Sigmoid colon (tissue), 7 donors: ENCODE measurements around the gene SLC36A4. TPM values are rescaled to one million over a fixed set of nuclear protein-coding genes. Genes with fewer than 3 reads are reported as not detected.

Experiments
- DNase-seq: peaks from one replicate; pipeline ENCODE4 v3.0.0-alpha.2; 2019
- H3K27ac ChIP-seq, 4 donors: fragments of 200-600 bp; sonication (generic); one replicate each; pipeline ENCODE4 v1.5.1; 2016 to 2019; ENCODE audit warnings: mild to moderate bottlenecking in 1 of 4
- H3K27me3 ChIP-seq, 3 donors: fragments of 200-600 bp; sonication (generic); one replicate each; pipeline ENCODE4 v1.5.1; 2019; ENCODE audit warnings: mild to moderate bottlenecking in 1 of 3
- H3K36me3 ChIP-seq, 4 donors: fragments of 200-600 bp; sonication (generic); one replicate each; pipeline ENCODE4 v1.5.1; 2016 to 2019
- H3K4me1 ChIP-seq, 4 donors: fragments of 200-600 bp; sonication (generic); one replicate each; pipeline ENCODE4 v1.5.1; 2017 to 2019
- H3K4me3 ChIP-seq, 4 donors: fragments of 200-600 bp; sonication (generic); one replicate each; pipeline ENCODE4 v1.5.1; 2017 to 2019; ENCODE audit warnings: mild to moderate bottlenecking in 2 of 4, moderate library complexity in 1 of 4
- H3K9me3 ChIP-seq, 4 donors: fragments of 200-600 bp in 3 of 4; sonication (generic) in 3 of 4; one replicate each; pipeline versions ENCODE4 v1.5.1 to v1.6.1; 2013 to 2019
- EP300 ChIP-seq, 4 donors: sonication (generic); formaldehyde crosslinking; IDR thresholded peaks; one replicate each; pipeline ENCODE4 v1.6.1; 2017; ENCODE audit warnings: antibody characterized with exemption in 4 of 4
- POLR2A ChIP-seq, 2 donors: fragments of 450-650 bp; IDR thresholded peaks; one replicate each; pipeline ENCODE4 v1.6.1; 2016; ENCODE audit warnings: antibody characterized with exemption in 2 of 2, mild to moderate bottlenecking in 2 of 2, moderate library complexity in 2 of 2
- POLR2AphosphoS5 ChIP-seq, 4 donors: sonication (generic); formaldehyde crosslinking; IDR thresholded peaks; one replicate each; pipeline ENCODE4 v1.6.1; 2017; ENCODE audit warnings: antibody characterized with exemption in 4 of 4
- WGBS, 2 donors: extraction: QIAGEN DNeasy Blood & Tissue Kit; methylation state at CpG; one replicate each; pipeline ENCODE4 v1.1.7; 2013; 5-methylcytosine and 5-hydroxymethylcytosine counted together
- intact Hi-C: fragments of 100-400 bp; cut with DNase I; formaldehyde crosslinking; loops from one replicate; pipeline ENCODE4 v1.15.1; 2023
- polyA plus RNA-seq, 3 donors: library from polyadenylated mRNA; stranded (reverse); fragments of 200-250 nt; gene quantifications; one replicate each; pipeline ENCODE4 v1.2.3, GENCODE V29; 2013
- total RNA-seq, 4 donors: library from RNA; depleted of rRNA; stranded (reverse); fragments of >200 nt; gene quantifications; one replicate each; pipeline ENCODE4 v1.1.0, GENCODE V29; 2016
- TF ChIP-seq, protein P1 (sequence below), 4 experiments: fragments of 450-650 bp in 3 of 4; fragments of 200-600 bp in 1 of 4; IDR thresholded peaks; one replicate each; pipeline ENCODE4 v1.5.1; 2016 to 2019; ENCODE audit warnings: antibody characterized with exemption in 4 of 4, mild to moderate bottlenecking in 3 of 4, moderate library complexity in 2 of 4
- donor health status: healthy with polysubstance abuse.
- donor health status: Bipolar disorder and iron deficiency.
- donor health status: healthy.

The SLC36A4 gene
- total and polyA plus RNA-seq, 7 donors: 4.2 to 17.7 (median 14.6) TPM

DNA sequence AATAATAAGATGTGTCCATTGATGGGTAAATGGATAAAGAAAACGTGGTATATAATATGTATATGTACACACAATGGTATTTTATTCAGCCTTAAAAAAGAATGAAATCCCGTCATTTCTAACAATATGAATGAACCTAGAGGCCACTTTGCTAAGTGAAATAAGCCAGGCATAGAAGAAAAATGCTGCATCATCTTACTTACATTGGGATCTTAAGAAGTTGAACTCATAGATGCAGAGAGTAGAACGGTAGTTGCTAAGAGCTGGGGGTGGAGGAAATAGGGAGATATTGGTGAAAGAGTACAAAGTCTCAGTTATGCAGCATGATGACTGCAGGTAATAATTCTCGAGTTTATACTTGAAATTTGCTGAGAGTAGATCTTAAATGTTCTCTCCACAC is 14.3 kb upstream of the SLC36A4 start:
- TF ChIP-seq, protein P1, sequence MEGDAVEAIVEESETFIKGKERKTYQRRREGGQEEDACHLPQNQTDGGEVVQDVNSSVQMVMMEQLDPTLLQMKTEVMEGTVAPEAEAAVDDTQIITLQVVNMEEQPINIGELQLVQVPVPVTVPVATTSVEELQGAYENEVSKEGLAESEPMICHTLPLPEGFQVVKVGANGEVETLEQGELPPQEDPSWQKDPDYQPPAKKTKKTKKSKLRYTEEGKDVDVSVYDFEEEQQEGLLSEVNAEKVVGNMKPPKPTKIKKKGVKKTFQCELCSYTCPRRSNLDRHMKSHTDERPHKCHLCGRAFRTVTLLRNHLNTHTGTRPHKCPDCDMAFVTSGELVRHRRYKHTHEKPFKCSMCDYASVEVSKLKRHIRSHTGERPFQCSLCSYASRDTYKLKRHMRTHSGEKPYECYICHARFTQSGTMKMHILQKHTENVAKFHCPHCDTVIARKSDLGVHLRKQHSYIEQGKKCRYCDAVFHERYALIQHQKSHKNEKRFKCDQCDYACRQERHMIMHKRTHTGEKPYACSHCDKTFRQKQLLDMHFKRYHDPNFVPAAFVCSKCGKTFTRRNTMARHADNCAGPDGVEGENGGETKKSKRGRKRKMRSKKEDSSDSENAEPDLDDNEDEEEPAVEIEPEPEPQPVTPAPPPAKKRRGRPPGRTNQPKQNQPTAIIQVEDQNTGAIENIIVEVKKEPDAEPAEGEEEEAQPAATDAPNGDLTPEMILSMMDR (IDR thresholded peaks at IDR 0.05): no peak
- no peak for TF ChIP-seq POLR2AphosphoS5 (IDR thresholded peaks at IDR 0.05)
- Histone ChIP-seq H3K27ac (no peak overlapping the region), H3K4me1 (no peaks in the 10 kb centered on the region), H3K4me3 (no peak overlapping the region), H3K9me3 (peaks cover 0 to 3% (median 0%) of the 10 kb centered on the region in 4 donors), H3K36me3 (no peaks in the 10 kb centered on the region), H3K27me3 (no peaks in the 10 kb centered on the region)
- no peak for DNase-seq
- 50 to 69% methylated on average over 4 of the region's 4 CpGs for WGBS, 2 donors
- intact Hi-C loops: no loop called here

- Histone ChIP-seq H3K4me1 (no peaks in the 10 kb centered on the region), H3K27me3 (no peaks in the 10 kb centered on the region), H3K4me3 (no peak overlapping the region), H3K9me3 (peaks cover 0 to 3% (median 0%) of the 10 kb centered on the region in 4 donors), H3K27ac (no peak overlapping the region), H3K36me3 (no peaks in the 10 kb centered on the region)
- 89 to 92% methylated on average over 2 of the region's 2 CpGs for WGBS, 2 donors
- intact Hi-C loops: no loop called here
- TF ChIP-seq POLR2AphosphoS5 (IDR thresholded peaks at IDR 0.05) (no peak), EP300 (IDR thresholded peaks at IDR 0.05) (no peak), POLR2A (IDR thresholded peaks at IDR 0.05) (no peak)
- TF ChIP-seq, protein P1 (IDR thresholded peaks at IDR 0.05): no peak
- DNase-seq: no peak
These were observed 11.7 kb upstream of the SLC36A4 start for GRCh38 chr11:93209466-93209865.

DNA sequence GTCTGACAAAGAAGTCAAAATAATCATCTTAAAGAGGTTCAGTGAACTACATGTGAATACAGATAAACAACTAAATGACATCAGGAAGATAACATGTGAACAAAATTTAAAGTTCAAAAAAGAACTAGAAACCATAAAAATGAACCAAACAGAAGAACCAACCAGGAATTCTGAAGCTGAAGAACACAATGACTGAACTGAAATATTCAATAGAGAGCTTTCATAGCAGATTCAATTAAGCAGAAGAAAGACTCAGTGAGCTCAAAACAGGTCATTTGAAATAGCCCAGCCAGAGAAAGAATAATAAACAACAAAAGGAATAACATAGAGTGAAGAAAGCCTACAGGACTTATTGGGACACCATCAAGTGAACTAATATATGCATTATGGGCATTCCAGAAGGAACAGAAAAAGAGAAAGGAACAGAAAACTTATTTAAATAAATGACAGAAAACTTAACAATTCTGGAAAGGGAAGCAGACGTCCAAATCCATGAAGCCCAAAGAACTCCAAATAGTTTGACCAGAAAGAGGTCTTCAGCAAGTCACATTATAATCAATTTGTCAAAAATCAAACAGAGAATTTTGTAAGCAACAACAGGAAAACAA is 11.0 kb upstream of the SLC36A4 start:
- DNase-seq: no peak
- TF ChIP-seq POLR2AphosphoS5 (IDR thresholded peaks at IDR 0.05) (no peak), EP300 (IDR thresholded peaks at IDR 0.05) (no peak), POLR2A (IDR thresholded peaks at IDR 0.05) (no peak)
- TF ChIP-seq, protein P1 (IDR thresholded peaks at IDR 0.05): no peak
- intact Hi-C loops: no loop called here

DNA sequence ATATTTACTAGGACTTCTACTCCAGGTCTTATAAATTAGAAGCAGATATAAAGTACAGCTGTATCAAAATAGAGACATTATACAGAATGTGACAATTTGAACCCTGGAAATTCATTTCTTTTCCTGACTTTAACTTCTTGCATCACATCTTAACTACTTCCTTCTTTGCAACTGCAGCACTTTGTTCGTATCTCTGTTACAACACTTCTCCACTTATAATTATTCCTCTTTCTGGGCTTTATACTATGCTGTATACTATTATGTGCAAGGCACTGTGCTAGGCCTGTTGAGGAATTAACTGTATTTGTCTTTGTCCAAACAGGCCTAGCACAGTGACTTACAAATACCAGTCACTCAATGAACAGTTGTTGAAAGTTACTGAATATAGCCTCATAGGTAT is 1.8 kb upstream of the SLC36A4 start:
- Histone ChIP-seq H3K27ac (no peak overlapping the region), H3K9me3 (no peaks in the 10 kb centered on the region), H3K27me3 (no peaks in the 10 kb centered on the region), H3K4me3 (no peak overlapping the region), H3K36me3 (no peaks in the 10 kb centered on the region), H3K4me1 (peaks cover 0 to 12% (median 6%) of the 10 kb centered on the region in 4 donors)
- TF ChIP-seq POLR2A (IDR thresholded peaks at IDR 0.05) (no peak), POLR2AphosphoS5 (IDR thresholded peaks at IDR 0.05) (no peak), EP300 (IDR thresholded peaks at IDR 0.05) (no peak)
- TF ChIP-seq, protein P1 (IDR thresholded peaks at IDR 0.05): no peak
- DNase-seq: no peak
- intact Hi-C loops: loop anchor here (5.0 kb wide), 1 partner anchor 543 kb away; the partner anchor contains the start of genes C11orf54 and TAF1D
- 78 to 86% methylated on average over 1 of the region's 1 CpG for WGBS, 2 donors

More for the DNA sequence above, 11.0 kb upstream of the SLC36A4 start:
- 80 to 89% methylated on average over 1 of the region's 1 CpG for WGBS, 2 donors
- no peak overlapping the region for H3K27ac ChIP-seq
- H3K36me3 ChIP-seq: no peaks in the 10 kb centered on the region
- H3K9me3 ChIP-seq: peaks cover 0 to 3% (median 0%) of the 10 kb centered on the region in 4 donors
- H3K27me3 ChIP-seq: no peaks in the 10 kb centered on the region
- H3K4me3 ChIP-seq: no peak overlapping the region
- no peaks in the 10 kb centered on the region for H3K4me1 ChIP-seq
